Fibroblast of lung (primary cell): Measurements from ENCODE around the gene TMEM119. TPM values are rescaled to one million over a fixed set of nuclear protein-coding genes. Genes with fewer than 3 reads are reported as not detected.

ENCODE experiments used
- DNase-seq, 2 donors: peaks; one replicate each; pipeline versions ENCODE4 v3.0.0 to v3.0.0-alpha.2; 2010; ENCODE audit warnings: low read depth in 2 of 2
- H2AFZ ChIP-seq: 2 replicates; pipeline ENCODE4 v1.5.1; 2012; ENCODE audit warnings: low read length, control low read depth, inconsistent platforms
- H3K27ac ChIP-seq: 2 replicates; pipeline ENCODE4 v1.5.1; 2011; ENCODE audit warnings: low read length, control low read depth; ENCODE audit not compliant: insufficient read depth
- H3K27me3 ChIP-seq: 2 replicates; pipeline ENCODE4 v1.5.1; 2011; ENCODE audit warnings: mild to moderate bottlenecking, low read length; ENCODE audit not compliant: control insufficient read depth, insufficient read depth
- H3K36me3 ChIP-seq: 2 replicates; pipeline ENCODE4 v1.5.1; 2011; ENCODE audit warnings: low read length; ENCODE audit not compliant: control insufficient read depth, insufficient read depth
- H3K4me1 ChIP-seq: 2 replicates; pipeline ENCODE4 v1.5.1; 2011; ENCODE audit warnings: low read length; ENCODE audit not compliant: control insufficient read depth, insufficient read depth; ENCODE audit errors: extremely low read depth
- H3K4me2 ChIP-seq: 2 replicates; pipeline ENCODE4 v1.5.1; 2011; ENCODE audit warnings: low read length, control low read depth; ENCODE audit not compliant: insufficient read depth; ENCODE audit errors: extremely low read depth
- H3K4me3 ChIP-seq, 4 experiments: fragments of 200-600 bp in 1 of 4; sonication (generic) in 1 of 4; replicated peaks in 1 of 4; 2 replicates each; pipeline ENCODE4 v1.5.1; 2011 to 2016; ENCODE audit warnings: low read length in 4 of 4, low read depth in 3 of 4, mild to moderate bottlenecking in 3 of 4, control low read depth in 2 of 4, inconsistent platforms in 1 of 4, mixed read lengths in 1 of 4; ENCODE audit not compliant: insufficient read depth in 1 of 4; ENCODE audit errors: control extremely low read depth in 1 of 4
- H3K79me2 ChIP-seq: 2 replicates; pipeline ENCODE4 v1.5.1; 2012; ENCODE audit warnings: mild to moderate bottlenecking, low read length, inconsistent platforms; ENCODE audit not compliant: control insufficient read depth, insufficient read depth
- H3K9ac ChIP-seq: 2 replicates; pipeline ENCODE4 v1.5.1; 2011; ENCODE audit warnings: mild to moderate bottlenecking, low read length, control low read depth; ENCODE audit not compliant: insufficient read depth
- H3K9me3 ChIP-seq: 2 replicates; pipeline ENCODE4 v1.5.1; 2012; ENCODE audit warnings: low read depth, low read length; ENCODE audit not compliant: control insufficient read depth, insufficient read depth
- H4K20me1 ChIP-seq: 2 replicates; pipeline ENCODE4 v1.5.1; 2011; ENCODE audit warnings: low read length; ENCODE audit not compliant: control insufficient read depth, insufficient read depth; ENCODE audit errors: extremely low read depth
- EZH2 ChIP-seq: IDR thresholded peaks from 2 replicates; pipeline ENCODE4 v1.5.1; 2012; ENCODE audit warnings: low read length, control low read depth, mild to moderate bottlenecking; ENCODE audit errors: missing control alignments
- polyA plus RNA-seq, 2 donors: library from polyadenylated mRNA; depleted of rRNA in 1 of 2; stranded (reverse) in 1 of 2; unstranded in 1 of 2; fragments of >200 nt; gene quantifications; 2 replicates each; pipeline ENCODE4 v1.2.1, GENCODE V29; 2011 to 2012; ENCODE audit warnings: missing spikeins in 1 of 2
- total RNA-seq: library from RNA; depleted of rRNA; stranded (reverse); fragments of >200 nt; gene quantifications from 2 replicates; pipeline ENCODE4 v1.2.1, GENCODE V29; 2014
- TF ChIP-seq, protein P1 (sequence below), 2 donors: IDR thresholded peaks in 1 of 2; conservative IDR thresholded peaks in 1 of 2; 1 replicate in 1 of 2; 2 replicates in 1 of 2; pipeline ENCODE4 v1.5.1; 2011 to 2012; ENCODE audit warnings: low read length in 2 of 2, control low read depth in 1 of 2, inconsistent platforms in 1 of 2, low read depth in 1 of 2, mild to moderate bottlenecking in 1 of 2

TMEM119 gene
- total and polyA plus RNA-seq, 2 donors (not counting 1 experiment from before 2014, with no cell fraction given) = 154 to 358 TPM

DNA sequence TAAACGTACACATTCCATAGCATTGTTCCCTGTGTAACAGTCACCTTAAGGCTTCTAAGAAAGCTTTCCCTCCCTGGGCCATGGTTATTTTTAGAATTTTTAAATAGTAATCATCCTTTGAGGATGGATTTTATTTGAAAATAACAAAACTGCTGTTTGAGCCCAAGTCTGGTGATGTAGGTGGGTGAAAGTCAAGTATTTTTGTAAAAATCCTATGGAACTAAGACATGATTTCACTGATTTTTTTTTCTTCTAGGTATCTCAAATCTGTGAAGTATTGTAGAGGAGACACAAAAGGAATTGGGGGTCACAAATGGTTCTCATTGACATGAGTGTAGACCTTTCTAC is 34.1 kb downstream of the TMEM119 start:
- no peak for DNase-seq
- TF ChIP-seq, protein P1, sequence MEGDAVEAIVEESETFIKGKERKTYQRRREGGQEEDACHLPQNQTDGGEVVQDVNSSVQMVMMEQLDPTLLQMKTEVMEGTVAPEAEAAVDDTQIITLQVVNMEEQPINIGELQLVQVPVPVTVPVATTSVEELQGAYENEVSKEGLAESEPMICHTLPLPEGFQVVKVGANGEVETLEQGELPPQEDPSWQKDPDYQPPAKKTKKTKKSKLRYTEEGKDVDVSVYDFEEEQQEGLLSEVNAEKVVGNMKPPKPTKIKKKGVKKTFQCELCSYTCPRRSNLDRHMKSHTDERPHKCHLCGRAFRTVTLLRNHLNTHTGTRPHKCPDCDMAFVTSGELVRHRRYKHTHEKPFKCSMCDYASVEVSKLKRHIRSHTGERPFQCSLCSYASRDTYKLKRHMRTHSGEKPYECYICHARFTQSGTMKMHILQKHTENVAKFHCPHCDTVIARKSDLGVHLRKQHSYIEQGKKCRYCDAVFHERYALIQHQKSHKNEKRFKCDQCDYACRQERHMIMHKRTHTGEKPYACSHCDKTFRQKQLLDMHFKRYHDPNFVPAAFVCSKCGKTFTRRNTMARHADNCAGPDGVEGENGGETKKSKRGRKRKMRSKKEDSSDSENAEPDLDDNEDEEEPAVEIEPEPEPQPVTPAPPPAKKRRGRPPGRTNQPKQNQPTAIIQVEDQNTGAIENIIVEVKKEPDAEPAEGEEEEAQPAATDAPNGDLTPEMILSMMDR (conservative IDR thresholded peaks at IDR 0.05 in 1 of 2, IDR thresholded peaks at IDR 0.05 in 1 of 2; ENCODE audit: low read depth in 1 of 2, low read length in 2 of 2) = no peak
- TF ChIP-seq EZH2 = no peak
- peaks cover 28% of the 10 kb centered on the region for H3K36me3 ChIP-seq
- H3K27me3 ChIP-seq = no peaks in the 10 kb centered on the region
- H3K79me2 ChIP-seq = peaks cover 38% of the 10 kb centered on the region
- H2AFZ ChIP-seq = no peak overlapping the region
- no peaks in the 10 kb centered on the region for H3K9me3 ChIP-seq
- no peak overlapping the region for H3K9ac ChIP-seq
- H3K4me1 ChIP-seq = peaks cover 16% of the 10 kb centered on the region
- no peak overlapping the region for H3K27ac ChIP-seq
- H3K4me2 ChIP-seq = peak overlapping the region; percentile 70
- H4K20me1 ChIP-seq = no peaks in the 10 kb centered on the region
- peak overlapping the region; percentile 80 to 96 (median 86) for H3K4me3 ChIP-seq

- Histone ChIP-seq H3K27me3 (no peaks in the 10 kb centered on the region), H3K4me1 (peaks cover 16% of the 10 kb centered on the region), H3K36me3 (peaks cover 24% of the 10 kb centered on the region), H4K20me1 (no peaks in the 10 kb centered on the region), H3K79me2 (peaks cover 42% of the 10 kb centered on the region), H3K27ac (peak overlapping the region; percentile 84), H3K9me3 (no peaks in the 10 kb centered on the region), H2AFZ (no peak overlapping the region), H3K9ac (peak overlapping the region; percentile 90), H3K4me2 (peak overlapping the region; percentile 98), H3K4me3 (peak overlapping the region; percentile 80 to 96 (median 86))
- no peak for TF ChIP-seq EZH2
- TF ChIP-seq, protein P1 (conservative IDR thresholded peaks at IDR 0.05 in 1 of 2, IDR thresholded peaks at IDR 0.05 in 1 of 2; ENCODE audit: low read depth in 1 of 2, low read length in 2 of 2) = peak; percentile 91 to 93
- DNase-seq = peak; percentile 80 to 94
Measured at GRCh38 chr12:108563136-108563803, 34.6 kb downstream of the TMEM119 start.

DNA sequence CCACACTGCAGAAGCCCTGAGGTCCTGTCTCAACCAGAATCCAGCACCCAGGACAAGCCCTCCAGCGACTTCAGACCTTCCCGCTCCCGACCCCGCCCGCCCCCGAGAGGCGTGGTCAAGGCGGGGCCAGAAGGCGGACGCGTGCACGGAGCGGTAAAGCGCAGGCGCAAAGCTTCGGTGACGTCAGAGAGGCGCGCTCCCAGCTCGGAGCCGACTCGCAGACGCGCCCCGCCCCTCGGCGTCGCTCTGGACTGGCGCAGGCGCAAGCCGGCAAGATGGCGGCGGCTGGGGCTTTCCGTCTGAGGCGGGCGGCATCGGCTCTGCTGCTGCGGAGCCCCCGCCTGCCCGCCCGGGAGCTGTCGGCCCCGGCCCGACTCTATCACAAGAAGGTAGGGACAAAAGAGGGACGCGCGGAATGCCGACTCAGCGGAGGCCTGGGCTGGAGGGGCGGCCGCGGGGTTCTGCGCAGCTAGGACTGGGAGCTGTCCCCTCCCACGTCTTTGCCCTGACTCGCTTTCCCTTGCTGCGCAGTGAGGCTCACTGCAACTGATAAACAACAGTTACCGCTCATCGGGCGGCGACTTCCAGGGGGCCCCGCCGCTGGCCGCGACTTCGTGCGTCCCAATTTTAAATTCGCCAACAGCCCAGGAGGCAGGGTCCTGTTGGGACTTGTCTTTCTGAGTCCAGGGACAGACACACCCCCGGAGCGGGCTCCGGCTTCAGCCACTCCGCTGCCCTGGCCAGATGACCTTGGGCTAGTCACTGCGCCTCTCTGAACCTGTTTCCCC is 35.3 kb downstream of the TMEM119 start, which contains the start of gene ISCU:
Gene ISCU (plus strand): TSS at position 249 of the 788 bp plus-strand sequence. CDS start 27 bp downstream, at position 276.
- Histone ChIP-seq H3K4me3 (peak within 1 kb of the TSS; percentile 82 to 96 (median 91)), H4K20me1 (no peaks in the 10 kb centered on the region), H3K27me3 (no peaks in the 10 kb centered on the region), H3K4me1 (peaks cover 16% of the 10 kb centered on the region), H3K4me2 (peak within 1 kb of the TSS; percentile 99), H2AFZ (peak within 1 kb of the TSS; percentile 90), H3K27ac (peak within 1 kb of the TSS; percentile 97), H3K79me2 (peaks cover 49% of the 10 kb centered on the region), H3K9ac (peak within 1 kb of the TSS; percentile 90), H3K36me3 (peaks cover 23% of the 10 kb centered on the region), H3K9me3 (no peaks in the 10 kb centered on the region)
- TF ChIP-seq, protein P1 (conservative IDR thresholded peaks at IDR 0.05 in 1 of 2, IDR thresholded peaks at IDR 0.05 in 1 of 2; ENCODE audit: low read depth in 1 of 2, low read length in 2 of 2) = no peak
- no peak for TF ChIP-seq EZH2
- DNase-seq = peak; percentile 93 to 97
